C4-2B (cell line): ENCODE data around the gene ANKRD13A.

Source experiments
- CTCF ChIP-seq: fragments of 450-650 bp; conservative IDR thresholded peaks from 2 replicates; pipeline ENCODE4 v1.5.1; 2017; ENCODE audit warnings: mild to moderate bottlenecking
- ZFX ChIP-seq: fragments of 450-650 bp; IDR thresholded peaks from 2 replicates; pipeline ENCODE4 v1.6.1; 2017

- TF ChIP-seq ZFX (no peak), CTCF (no peak)
Observed at GRCh38 chr12:109952160-109952858, 46.9 kb upstream of the ANKRD13A start.
